T1000 (cell line): Measurements from ENCODE around the gene C2orf49.

Source experiments
- DNase-seq: peaks from one replicate; lab custom pipeline; 2025; ENCODE audit warnings: mixed read lengths; lab: John Stamatoyannopoulos, UW

Gene C2orf49

DNA sequence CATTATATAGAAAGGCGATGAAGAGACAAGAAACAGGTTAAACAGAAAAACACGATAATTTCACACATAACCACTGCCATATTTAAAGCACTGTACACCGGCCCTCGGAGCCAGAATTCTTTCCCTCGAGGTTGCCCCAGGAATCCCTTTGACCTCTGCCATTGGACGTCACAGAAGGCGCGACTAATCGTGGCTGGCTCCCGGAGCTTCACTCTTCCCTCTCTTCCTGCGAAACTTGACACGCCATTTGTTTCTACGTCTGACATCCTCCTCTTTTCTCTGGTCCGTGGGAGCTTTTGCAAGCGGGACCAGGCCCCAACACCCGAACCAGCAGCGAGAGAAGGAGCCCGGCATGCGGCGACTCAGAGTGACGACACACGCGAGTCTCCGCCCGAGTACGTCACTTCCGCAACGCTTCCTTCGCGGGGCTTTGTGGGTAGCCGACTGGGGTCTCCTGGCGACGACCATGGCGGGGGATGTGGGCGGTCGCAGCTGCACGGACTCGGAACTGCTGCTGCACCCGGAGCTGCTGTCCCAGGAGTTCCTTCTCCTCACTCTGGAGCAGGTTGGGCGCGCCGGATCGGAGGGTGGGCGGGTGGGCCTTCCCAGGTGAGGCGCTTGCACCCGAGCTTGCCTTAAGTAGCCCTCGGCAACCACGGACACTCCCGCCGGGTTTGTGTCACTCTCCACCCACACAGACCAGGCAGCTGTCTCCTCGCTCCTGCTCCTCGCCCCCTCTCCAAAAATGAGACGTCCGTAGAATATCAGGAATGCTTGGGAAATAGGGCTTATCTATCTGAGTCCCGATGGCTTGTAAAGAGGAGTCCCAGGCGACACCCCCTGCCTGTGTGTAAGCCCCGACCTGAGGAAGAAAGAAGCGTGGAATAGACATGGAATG lies at the start of gene C2orf49:
Gene C2orf49, plus strand, starts transcription at position 419 of the 898 bp plus-strand sequence. Its CDS starts 48 bp downstream, at position 467.
- peak; percentile 81 for DNase-seq

DNA sequence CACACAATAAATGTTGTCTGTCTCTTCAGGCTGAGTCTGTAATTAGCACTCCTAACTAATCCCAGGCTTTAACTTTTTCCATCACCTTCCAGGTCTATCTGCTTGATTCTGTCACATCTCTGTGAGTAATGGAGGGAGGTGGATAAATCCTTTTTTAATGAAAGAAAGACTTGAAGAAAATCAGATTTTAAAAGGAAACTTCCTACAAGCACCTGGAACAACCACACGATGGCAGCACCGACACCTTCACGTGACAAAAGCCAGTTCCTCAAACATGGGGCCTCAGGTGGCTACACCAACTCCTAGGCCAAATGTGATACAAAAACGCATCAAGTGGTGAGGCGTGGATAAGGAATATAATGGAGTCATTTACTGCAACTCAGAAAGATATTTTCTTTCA lies 49.6 kb upstream of the C2orf49 start:
- no peak for DNase-seq

DNA sequence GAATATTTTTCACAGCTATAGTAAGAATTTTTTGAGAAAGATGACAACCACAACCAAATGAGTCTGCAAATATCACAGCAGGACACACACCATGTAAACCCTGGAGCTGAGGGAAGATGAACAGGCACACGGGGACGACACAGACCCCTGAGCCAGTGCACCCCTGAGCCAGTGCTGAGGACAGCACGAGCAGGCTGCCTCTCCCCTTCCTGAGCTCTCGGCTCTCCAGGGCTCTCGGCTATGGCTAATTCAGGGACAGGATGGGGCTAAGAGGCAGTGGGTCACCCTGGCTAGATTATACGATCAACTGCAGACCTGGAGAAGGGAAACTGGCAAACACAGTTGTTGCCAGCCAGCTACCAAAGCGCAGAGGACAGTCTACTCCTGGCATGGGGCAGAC lies 49.2 kb upstream of the C2orf49 start:
- no peak for DNase-seq

DNA sequence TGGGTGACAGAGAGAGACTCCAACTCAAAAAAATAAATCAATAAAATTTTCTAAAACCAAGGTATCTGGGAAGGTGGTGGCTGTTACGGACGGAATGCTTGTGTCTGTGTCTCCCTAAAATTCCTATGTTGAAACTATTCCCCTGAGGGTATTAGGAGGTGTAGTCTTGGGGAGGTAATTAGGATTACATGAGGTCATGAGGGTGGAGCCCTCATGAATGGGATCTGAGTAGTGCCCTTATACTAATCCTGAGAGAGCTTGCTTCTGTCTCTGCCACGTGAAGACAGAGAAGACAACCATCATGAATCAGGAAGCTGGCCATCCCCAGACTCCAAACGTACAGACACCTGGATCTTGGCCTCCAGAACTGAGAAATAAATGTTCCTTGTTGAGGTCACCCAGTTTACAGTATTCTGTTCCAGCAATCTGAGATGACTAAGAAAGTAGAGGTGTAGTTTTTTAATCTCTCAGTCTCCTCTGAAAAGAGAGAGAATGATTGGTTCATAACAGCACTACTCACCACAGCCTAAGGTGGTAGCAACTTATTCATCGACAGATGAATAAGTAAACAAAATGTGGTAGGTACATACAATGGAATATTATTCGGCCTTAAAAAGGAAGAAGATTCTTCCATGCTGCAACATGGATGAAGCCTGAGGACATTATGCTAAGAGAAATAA lies 46.2 kb upstream of the C2orf49 start:
- DNase-seq: no peak

DNA sequence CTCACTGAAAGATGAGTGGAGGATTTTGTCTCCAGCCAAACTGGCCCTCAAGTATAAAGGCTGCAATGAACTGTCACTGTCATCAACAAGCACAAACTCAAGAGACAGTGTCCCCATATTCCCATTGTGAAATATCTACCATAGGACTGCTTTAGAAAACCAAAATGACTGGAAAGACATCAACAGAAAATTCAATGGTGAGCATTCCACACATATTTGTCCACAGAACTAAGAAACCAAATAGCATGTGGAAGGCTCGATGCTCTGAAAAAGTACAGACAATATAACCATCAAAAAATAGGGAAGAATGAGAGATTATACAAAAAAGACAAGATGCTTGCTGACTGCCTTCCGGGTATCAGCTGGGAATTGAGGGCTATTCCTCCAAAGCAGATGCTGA lies 45.4 kb upstream of the C2orf49 start:
- no peak for DNase-seq

DNA sequence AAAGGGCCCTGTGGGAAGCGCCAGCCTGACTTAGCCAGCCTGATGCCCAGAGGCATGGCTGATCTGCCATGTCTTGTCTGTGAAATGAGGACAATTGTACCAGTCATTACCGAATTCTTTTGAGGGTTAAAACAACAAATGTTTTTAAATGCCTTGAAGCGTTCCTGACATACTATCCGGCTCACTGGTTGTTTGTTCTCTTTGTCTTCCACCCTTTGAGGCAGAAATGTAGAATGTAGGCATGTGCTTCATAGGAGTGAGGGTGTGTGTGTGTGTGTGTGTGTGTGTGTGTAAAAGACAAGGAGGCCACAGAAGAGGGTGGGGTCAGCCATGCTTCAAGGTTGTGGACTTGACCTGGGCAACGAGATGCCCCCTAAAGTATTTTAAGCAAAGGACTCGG lies 43.3 kb upstream of the C2orf49 start:
- DNase-seq: no peak

DNA sequence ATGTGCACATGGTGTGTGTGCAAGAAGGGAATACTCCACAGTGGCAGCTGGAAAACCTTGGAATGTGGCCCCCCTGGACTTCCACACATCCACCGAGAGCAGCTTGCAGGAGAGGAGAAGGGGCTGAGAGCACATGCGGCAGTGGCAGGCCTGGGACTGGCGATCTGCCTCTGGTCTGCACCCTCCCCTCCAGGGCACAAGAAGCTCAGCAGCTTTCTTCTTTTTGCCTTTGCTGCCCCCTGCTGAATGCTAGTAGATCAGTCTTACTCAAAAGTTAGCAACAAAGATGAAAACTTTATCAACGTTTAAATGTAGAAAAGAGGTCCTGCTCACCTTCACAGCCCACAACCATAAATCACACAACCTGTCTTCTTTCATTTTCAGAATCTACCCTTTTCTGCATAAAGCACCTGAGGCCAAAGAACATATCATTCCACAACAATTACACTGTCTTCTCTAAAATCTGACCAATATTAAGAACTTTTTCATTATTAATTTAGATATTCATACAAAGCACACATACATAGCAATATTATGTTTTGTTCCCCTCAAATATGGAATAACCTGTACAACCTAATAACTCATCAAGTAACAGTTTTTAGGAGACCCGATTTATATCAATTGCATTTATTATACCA lies 42.4 kb upstream of the C2orf49 start:
- DNase-seq: no peak

DNA sequence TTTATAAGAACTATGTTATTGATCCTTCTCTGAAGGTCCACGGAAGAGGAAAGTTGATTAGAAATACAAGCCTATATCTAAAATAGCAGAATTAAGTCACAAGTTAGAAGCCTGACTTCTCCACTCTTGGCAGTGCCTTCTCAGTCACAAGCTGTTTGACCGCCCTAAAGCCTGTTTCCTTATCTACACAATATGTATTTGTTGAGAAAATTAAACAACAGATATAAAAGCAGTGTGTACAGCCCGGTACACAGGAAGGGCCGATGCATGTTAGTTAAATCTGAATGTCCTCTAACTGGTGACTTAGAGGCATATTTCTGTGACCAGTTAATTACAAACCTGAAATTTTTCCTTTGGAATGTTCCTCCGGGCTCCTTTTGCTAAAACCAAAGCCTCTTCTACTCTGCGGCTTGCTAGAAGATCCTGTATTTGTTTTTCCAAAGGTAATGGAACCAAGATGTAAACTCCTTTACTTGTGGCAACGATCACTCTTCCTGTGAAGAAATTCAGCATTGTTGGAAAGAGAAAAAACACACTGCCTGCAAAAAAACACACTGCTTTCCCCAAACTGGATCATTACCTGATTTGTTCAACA lies 41.2 kb upstream of the C2orf49 start:
- no peak for DNase-seq

DNA sequence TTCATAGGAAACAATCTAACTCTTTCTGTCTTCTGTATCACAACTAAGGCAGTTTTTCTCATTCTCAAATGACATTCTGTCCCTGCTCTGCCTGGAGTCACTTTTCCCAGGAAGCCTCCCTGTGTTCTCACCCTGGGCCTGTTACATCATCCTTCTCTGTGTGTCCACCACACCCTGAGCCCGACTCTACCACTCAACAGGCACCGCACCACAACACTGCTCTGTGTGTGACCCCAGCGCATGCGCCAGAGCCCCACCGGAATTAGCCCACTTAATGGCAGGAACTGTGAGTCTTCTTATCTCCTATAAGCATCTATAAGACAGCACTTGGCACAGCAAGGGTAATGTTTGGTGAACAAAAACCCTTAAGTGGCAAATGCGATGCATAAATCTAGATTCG lies 40.1 kb upstream of the C2orf49 start:
- no peak for DNase-seq

DNA sequence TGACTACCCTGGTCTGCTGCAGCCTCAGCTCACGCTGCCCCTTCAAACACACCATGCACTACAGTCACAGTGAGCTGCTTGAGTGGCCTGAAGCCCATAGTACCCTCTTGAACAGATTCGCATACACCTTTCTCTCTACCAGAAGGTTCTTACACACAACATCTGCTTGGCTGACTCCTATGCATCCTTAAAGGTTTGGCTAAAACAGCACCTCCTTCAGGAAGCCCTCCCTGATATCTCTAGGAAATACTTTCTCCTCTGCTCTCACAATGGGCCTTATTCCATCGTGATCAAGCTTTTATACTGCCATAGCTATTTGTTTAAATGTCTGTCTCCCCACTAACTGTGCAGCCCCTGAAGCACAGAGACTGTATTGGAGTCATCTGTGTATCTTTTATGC lies 39.3 kb upstream of the C2orf49 start:
- no peak for DNase-seq

DNA sequence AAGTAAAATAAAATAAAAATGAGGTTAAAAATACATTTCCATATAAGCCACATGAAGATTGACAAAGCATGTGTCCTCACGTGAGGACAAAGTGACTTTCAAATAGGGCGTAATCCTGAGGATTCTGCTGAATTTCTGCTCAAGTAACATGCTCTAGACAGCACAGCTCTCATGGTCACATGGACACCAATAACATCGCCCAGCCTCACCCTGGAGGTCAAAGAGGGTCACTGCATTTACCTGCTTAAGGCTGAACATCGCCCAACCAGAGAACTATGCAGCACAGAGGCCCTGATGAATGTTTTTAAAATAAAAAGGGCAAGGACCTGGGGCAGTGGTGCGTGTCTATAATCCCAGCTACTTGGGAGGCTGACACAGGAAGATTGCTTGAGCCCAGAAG lies 38.0 kb upstream of the C2orf49 start:
- DNase-seq: no peak

DNA sequence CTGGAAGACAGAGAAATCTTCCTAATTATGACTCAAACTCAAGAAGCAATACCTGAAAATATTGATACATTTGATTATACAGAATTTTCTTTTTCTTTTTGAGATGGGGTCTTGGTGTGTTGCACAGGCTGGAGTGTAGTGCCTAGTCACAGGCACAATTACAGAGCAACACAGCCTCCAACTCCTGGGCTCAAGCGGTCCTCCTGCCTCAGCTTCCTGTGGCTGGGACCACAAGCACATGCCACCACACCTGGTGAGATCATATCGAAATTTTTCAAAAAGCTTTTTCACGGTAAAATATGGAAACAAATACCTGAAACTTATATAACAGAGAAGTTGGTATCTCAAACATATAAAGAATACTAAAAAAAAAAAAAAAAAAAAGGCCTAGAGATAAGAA lies 35.7 kb upstream of the C2orf49 start:
- no peak for DNase-seq

DNA sequence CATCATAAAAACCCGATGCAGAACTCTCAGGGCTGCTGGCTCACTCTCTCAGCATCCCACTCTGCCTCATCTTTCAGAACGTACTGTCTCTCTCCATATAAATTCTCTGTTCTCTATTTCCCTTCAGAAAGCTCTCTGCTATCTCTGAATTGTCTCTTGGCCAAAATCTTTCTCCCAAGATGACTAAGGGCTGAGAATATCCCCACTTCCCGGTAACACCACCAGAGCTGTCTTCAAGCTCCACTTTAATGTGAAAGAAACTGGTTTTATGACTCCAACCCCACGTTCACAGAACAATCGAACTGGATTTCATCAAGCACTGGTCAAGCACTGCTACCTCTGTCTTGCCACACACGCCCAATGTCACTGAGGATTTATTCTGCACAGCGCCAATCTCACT lies 30.2 kb upstream of the C2orf49 start:
- no peak for DNase-seq

DNA sequence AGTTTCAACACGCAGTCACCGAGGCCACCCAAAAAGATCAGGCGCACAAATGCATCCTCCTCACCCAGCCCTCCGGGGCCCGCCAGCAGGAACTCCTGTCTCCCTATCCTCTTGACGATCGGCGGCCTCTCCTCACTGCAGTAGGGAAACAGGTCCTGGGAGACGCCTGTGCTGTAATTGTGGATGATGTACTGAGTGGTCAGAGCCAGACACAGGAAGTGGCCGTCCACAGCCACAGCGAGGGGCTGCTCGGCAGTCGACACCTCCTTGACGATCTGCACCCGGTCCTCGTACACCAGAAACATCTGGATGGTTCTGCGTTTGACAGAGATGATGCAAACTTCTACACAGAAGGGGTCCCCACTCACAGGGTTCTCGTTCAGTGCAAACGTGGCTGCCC lies 29.8 kb upstream of the C2orf49 start:
- no peak for DNase-seq

DNA sequence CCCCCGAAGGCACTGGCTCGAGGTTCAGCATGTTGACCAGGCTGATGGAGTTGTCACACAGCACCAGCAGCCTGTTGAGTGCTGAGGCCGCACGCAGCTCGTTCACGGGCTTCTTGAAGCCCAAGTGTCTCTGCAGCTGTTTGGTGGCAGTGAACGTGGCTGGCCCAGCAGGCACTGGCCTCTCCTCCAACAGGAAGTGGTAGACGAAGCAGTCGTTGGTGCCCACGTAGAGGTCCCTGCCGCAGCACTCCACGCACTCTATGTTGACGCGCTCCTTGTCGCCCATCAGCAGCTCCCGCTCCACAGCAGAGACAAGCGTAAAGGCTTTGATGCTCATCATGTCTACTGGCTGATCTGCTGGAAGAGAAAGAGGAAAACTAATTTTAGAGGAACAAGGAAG lies 29.4 kb upstream of the C2orf49 start:
- no peak for DNase-seq

DNA sequence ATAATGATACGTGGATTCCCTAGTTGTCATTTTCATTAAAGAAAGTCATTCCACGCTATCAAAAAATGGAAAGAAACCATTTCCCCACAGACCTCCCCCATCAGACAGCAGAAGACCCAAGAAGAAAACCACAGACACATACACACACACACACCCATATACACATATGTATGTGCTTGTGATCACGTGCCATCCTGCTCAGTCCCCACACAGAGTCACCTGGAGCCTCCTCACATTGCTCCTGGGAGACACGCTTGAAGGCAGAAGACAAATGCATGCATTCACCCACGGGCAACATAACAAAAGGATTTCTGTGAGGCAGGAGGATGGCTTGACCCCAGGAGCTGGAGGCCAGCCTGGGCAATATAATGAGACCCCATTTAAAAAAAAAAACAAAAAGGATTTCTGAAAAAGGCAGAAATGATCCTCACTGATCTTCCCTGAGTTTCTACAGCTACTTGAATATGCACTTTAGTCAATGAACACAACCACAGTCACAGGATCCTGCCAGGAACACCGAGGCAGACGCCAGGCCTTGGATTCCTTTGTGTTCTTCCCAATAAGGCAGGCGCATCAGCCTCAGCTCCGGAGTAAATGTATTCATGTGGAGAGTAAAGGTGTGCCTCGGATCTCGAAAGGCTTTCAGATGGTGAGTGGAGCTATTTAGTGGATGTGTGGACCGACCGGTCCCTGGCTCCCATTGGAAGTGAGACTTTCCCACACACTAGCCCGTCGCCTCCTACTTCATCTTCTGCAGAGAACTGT lies 28.8 kb upstream of the C2orf49 start:
- no peak for DNase-seq

DNA sequence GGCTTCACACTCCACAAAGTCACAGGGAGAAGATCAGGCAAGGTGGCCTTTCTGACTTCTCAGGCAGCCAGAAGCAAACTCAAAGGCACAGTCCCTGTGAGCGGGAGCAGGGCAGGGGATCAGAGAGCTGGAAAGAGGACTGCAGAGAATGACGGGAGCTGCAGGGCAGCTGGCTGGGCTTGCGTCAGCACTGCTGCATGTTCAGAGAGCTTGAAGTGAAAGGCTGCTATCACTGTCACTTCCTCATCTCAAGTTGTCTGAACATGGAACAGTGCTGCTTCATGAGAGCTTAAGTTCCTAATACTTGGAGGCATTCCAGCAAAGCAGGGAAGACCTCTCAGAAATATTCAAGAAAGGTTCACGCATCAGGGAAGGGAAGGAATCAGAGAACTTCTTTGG lies 28.2 kb upstream of the C2orf49 start:
- no peak for DNase-seq

DNA sequence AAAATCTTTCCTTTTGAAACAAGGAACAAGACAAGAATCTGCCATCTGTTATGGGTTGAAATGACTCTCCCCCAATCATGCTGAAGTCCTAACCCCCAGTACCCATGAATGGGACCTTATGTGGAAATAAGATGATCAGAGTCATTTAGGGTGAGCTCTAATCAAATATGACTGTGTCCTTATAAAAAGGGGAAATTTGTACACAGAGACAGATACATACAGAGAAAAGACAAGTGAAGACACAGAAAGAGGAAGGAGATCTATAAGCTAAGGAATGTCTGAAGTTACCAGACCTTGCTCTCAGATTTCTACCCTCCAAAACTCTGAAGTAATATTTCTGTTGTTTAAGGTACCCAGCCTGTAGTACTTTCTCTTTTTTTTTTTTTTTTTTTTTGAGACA lies 23.5 kb upstream of the C2orf49 start:
- DNase-seq: no peak

DNA sequence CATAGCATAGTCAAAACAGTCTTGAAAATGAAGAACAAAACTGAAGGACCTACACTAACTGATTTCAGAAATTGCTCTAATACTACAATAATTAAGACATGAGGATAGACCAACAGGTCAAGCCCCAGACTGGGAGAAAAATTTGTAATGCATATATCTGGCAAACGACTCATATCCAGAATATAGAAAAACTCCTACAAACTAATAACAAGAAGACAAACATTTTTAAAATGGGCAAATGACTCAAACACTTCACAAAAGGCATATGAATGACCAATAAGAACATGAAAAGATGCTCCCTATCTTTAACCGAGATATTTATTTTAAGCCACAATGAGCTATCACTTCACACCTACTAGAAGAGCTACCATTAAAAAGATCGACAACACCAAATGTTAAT lies 22.0 kb upstream of the C2orf49 start:
- DNase-seq: no peak

DNA sequence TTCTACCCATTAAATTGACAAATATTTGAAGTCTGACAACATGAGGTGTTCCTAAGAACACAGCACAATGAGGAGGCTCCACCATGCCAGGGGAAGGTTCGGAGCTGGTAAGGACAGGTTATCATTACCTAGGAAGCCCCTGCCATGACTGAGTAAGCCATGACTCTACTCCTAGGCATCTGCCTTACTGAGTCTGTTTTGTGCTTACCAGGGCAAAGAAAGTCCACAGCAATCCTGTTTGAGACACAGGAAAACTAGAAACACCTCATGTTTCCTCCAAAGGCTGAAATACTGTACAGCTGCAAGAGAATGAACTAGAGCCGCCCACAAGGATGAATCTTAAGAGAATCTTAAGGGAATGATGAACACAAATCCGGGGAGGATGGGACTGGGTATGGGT lies 19.4 kb upstream of the C2orf49 start:
- no peak for DNase-seq

DNA sequence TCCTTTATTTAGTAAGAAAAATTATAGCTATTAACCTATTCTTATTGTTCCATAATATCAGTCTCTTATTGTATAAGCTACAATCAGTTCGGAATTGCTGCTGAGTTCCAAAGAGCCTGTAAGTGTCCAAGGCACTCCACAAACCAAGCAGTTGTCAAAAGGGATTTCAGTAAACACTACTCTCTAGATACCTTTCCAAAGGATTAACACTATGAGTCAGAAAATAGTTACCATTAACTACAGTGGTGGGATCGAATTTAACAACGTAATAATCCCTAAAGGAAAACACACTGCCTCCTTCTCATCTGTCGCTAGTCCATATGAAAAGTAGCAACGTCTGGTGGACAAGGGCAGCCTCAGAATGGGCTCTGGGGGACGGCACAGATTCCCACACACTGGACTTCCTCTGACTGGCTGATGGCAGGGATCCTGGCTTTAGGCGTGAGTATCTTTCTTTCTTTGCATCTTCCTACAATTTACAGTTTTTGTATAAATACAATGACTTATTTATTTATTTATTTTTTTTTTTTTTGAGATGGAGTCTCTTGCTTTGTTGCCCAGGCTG lies 16.6 kb upstream of the C2orf49 start:
- no peak for DNase-seq
